Gastroesophageal sphincter (tissue), 4 donors: ENCODE results near the gene SSBP3. TPM values are rescaled to one million over a fixed set of nuclear protein-coding genes. Genes with fewer than 3 reads are reported as not detected.

Experiments used
- ATAC-seq: fragments of 150-250 bp; one replicate; pipeline ENCODE4 v1.9.1; 2016; ENCODE audit warnings: mild to moderate bottlenecking, moderate library complexity
- H3K27ac ChIP-seq, 4 donors: fragments of 200-600 bp; sonication (generic) in 3 of 4; 1 replicate in 3 of 4; 2 replicates in 1 of 4; pipeline ENCODE4 v1.5.1; 2016 to 2019
- H3K27me3 ChIP-seq: fragments of 200-600 bp; sonication (generic); one replicate; pipeline ENCODE4 v1.5.1; 2019
- H3K36me3 ChIP-seq, 2 donors: fragments of 200-600 bp; sonication (generic); one replicate each; pipeline ENCODE4 v1.5.1; 2019; ENCODE audit warnings: control low read depth in 1 of 2
- H3K4me1 ChIP-seq, 3 donors: fragments of 200-600 bp; sonication (generic); 1 replicate in 2 of 3; 2 replicates in 1 of 3; pipeline ENCODE4 v1.5.1; 2016 to 2019; ENCODE audit warnings: control low read depth in 2 of 3
- H3K4me3 ChIP-seq, 2 donors: fragments of 200-600 bp; sonication (generic); one replicate each; pipeline ENCODE4 v1.5.1; 2019; ENCODE audit warnings: mild to moderate bottlenecking in 1 of 2, moderate library complexity in 1 of 2
- H3K9me3 ChIP-seq, 3 donors: fragments of 200-600 bp; sonication (generic); one replicate each; pipeline ENCODE4 v1.5.1; 2017 to 2019; ENCODE audit warnings: control low read depth in 2 of 3
- CTCF ChIP-seq, 4 experiments: fragments of 200-600 bp in 2 of 4; fragments of 450-650 bp in 2 of 4; sonication (generic) in 1 of 4; IDR thresholded peaks; one replicate each; pipeline ENCODE4 v1.5.1; 2017 to 2019; ENCODE audit warnings: antibody characterized with exemption in 4 of 4, mild to moderate bottlenecking in 2 of 4, moderate library complexity in 2 of 4
- EP300 ChIP-seq: sonication (generic); formaldehyde crosslinking; IDR thresholded peaks from one replicate; pipeline ENCODE4 v1.6.1; 2017; ENCODE audit warnings: antibody characterized with exemption, mild to moderate bottlenecking
- POLR2A ChIP-seq, 2 donors: fragments of 450-650 bp; IDR thresholded peaks; one replicate each; pipeline ENCODE4 v1.6.1; 2017; ENCODE audit warnings: antibody characterized with exemption in 2 of 2, mild to moderate bottlenecking in 2 of 2, moderate library complexity in 1 of 2
- POLR2AphosphoS5 ChIP-seq: sonication (generic); formaldehyde crosslinking; IDR thresholded peaks from one replicate; pipeline ENCODE4 v1.6.1; 2017; ENCODE audit warnings: antibody characterized with exemption
- WGBS, 2 donors: methylation state at CpG; one replicate each; pipeline ENCODE4 v1.1.5; 2018; ENCODE audit warnings: low coverage in 1 of 2; 5-methylcytosine and 5-hydroxymethylcytosine counted together
- total RNA-seq, 4 donors: library from RNA; depleted of rRNA; stranded (reverse); fragments of >200 nt; gene quantifications; one replicate each; pipeline ENCODE4 v1.1.0, GENCODE V29; 2016

SSBP3 gene
- total RNA-seq, 4 donors from 2014 or later: 40.8 to 46.7 (median 45.5) TPM

GRCh38 chr1:54342742-54343687 lies 63.2 kb downstream of the SSBP3 start:
- TF ChIP-seq POLR2AphosphoS5 (no peak), CTCF (IDR thresholded peaks at IDR 0.05) (no peak), EP300 (no peak), POLR2A (IDR thresholded peaks at IDR 0.05) (no peak)
- no peaks in the 10 kb centered on the region for H3K27me3 ChIP-seq
- no peak for ATAC-seq
- H3K27ac ChIP-seq: no peak overlapping the region
- H3K4me3 ChIP-seq: no peak overlapping the region
- H3K4me1 ChIP-seq: peaks cover 0 to 55% (median 3%) of the 10 kb centered on the region in 3 donors
- 73 to 100% methylated on average over 2 to 21 of the region's 26 CpGs for WGBS, 2 donors
- no peaks in the 10 kb centered on the region for H3K36me3 ChIP-seq
- H3K9me3 ChIP-seq: no peaks in the 10 kb centered on the region

- Histone ChIP-seq H3K36me3 (no peaks in the 10 kb centered on the region), H3K27me3 (no peaks in the 10 kb centered on the region), H3K4me1 (peaks cover 0 to 57% (median 6%) of the 10 kb centered on the region in 3 donors), H3K27ac (no peak overlapping the region), H3K4me3 (no peak overlapping the region), H3K9me3 (no peaks in the 10 kb centered on the region)
- no peak for TF ChIP-seq EP300
- 71 to 100% methylated on average over 1 of the region's 2 CpGs for WGBS, 2 donors
- no peak for ATAC-seq
Observed at GRCh38 chr1:54342288-54342687, 63.9 kb downstream of the SSBP3 start.

- Histone ChIP-seq H3K4me3 (no peak overlapping the region), H3K36me3 (no peaks in the 10 kb centered on the region), H3K27me3 (no peaks in the 10 kb centered on the region), H3K27ac (no peak overlapping the region), H3K9me3 (no peaks in the 10 kb centered on the region), H3K4me1 (peaks cover 0 to 61% (median 9%) of the 10 kb centered on the region in 3 donors)
- WGBS, 2 donors: 90 to 97% methylated on average over 4 to 9 of the region's 9 CpGs
- ATAC-seq: no peak
- no peak for TF ChIP-seq CTCF (IDR thresholded peaks at IDR 0.05)
- TF ChIP-seq EP300: no peak
- no peak for TF ChIP-seq POLR2A (IDR thresholded peaks at IDR 0.05)
- no peak for TF ChIP-seq POLR2AphosphoS5
Observed at GRCh38 chr1:54341763-54342162, 64.4 kb downstream of the SSBP3 start.

GRCh38 chr1:54340878-54341277 lies 65.3 kb downstream of the SSBP3 start:
- ATAC-seq: no peak
- H3K36me3 ChIP-seq: no peaks in the 10 kb centered on the region
- no peaks in the 10 kb centered on the region for H3K27me3 ChIP-seq
- TF ChIP-seq POLR2A (IDR thresholded peaks at IDR 0.05) (no peak), EP300 (no peak), CTCF (IDR thresholded peaks at IDR 0.05) (no peak), POLR2AphosphoS5 (no peak)
- peak overlapping the region in 1 of 4 donors; percentile 17 for H3K27ac ChIP-seq
- H3K4me3 ChIP-seq: no peak overlapping the region
- H3K4me1 ChIP-seq: peaks cover 0 to 70% (median 18%) of the 10 kb centered on the region in 3 donors
- 95 to 100% methylated on average over 2 to 5 of the region's 5 CpGs for WGBS, 2 donors
- no peaks in the 10 kb centered on the region for H3K9me3 ChIP-seq

GRCh38 chr1:54340434-54340833 lies 65.8 kb downstream of the SSBP3 start:
- Histone ChIP-seq H3K4me3 (no peak overlapping the region), H3K27ac (peak overlapping the region in 1 of 4 donors; percentile 17), H3K9me3 (no peaks in the 10 kb centered on the region), H3K27me3 (no peaks in the 10 kb centered on the region), H3K36me3 (no peaks in the 10 kb centered on the region), H3K4me1 (peaks cover 0 to 75% (median 20%) of the 10 kb centered on the region in 3 donors)
- TF ChIP-seq POLR2A (IDR thresholded peaks at IDR 0.05) (no peak), EP300 (no peak), POLR2AphosphoS5 (no peak), CTCF (IDR thresholded peaks at IDR 0.05) (no peak)
- 61 to 82% methylated on average over 3 to 5 of the region's 6 CpGs for WGBS, 2 donors
- no peak for ATAC-seq
